Common myeloid progenitor, CD34-positive (primary cell): ENCODE results near the gene TBX1.
"Not testable (repeated sequence)": the region's sequence is repeated elsewhere in the genome, so short reads cannot be mapped to it uniquely, and the experiment has no call there.

Source experiments
- CTCF ChIA-PET: fragments of 350-600 bp; sonication (Branson Sonifier 250); formaldehyde crosslinking; loops from one replicate; lab custom pipeline; 2021; ENCODE audit warnings: antibody characterized with exemption; lab: Charles Lee
- POLR2A ChIA-PET: fragments of 350-600 bp; sonication (Branson Sonifier 250); formaldehyde crosslinking; loops from one replicate; lab custom pipeline; 2021; ENCODE audit warnings: antibody characterized with exemption; lab: Charles Lee
- DNase-seq, 3 donors: peaks; one replicate each; pipeline versions ENCODE4 v3.0.0 to v3.0.0-alpha.2; 2013
- H3K27ac ChIP-seq, 2 experiments: 1 replicate in 1 of 2; 2 replicates in 1 of 2; pipeline ENCODE4 v1.7.0; 2013; ENCODE audit warnings: inconsistent platforms in 2 of 2, low read length in 2 of 2, mild to moderate bottlenecking in 2 of 2, low read depth in 1 of 2, moderate library complexity in 1 of 2; ENCODE audit not compliant: severe bottlenecking in 2 of 2, insufficient read depth in 1 of 2, poor library complexity in 1 of 2
- H3K27me3 ChIP-seq, 5 experiments: replicated peaks in 2 of 5; 1 replicate in 3 of 5; 2 replicates in 2 of 5; pipeline versions ENCODE4 v1.6.1 to v1.7.0; 2013; ENCODE audit warnings: low read length in 4 of 5, mild to moderate bottlenecking in 2 of 5, moderate library complexity in 2 of 5, inconsistent platforms in 1 of 5; ENCODE audit not compliant: insufficient read depth in 5 of 5, control insufficient read depth in 4 of 5
- H3K36me3 ChIP-seq, 4 experiments: 1 replicate in 2 of 4; 2 replicates in 2 of 4; pipeline versions ENCODE4 v1.6.1 to v1.7.0; 2013; ENCODE audit warnings: low read length in 3 of 4, control low read depth in 1 of 4, mild to moderate bottlenecking in 1 of 4; ENCODE audit not compliant: control insufficient read depth in 4 of 4, insufficient read depth in 4 of 4
- H3K4me1 ChIP-seq, 4 experiments: 1 replicate in 3 of 4; 2 replicates in 1 of 4; pipeline versions ENCODE4 v1.6.1 to v1.7.1; 2013; ENCODE audit warnings: low read length in 3 of 4, mild to moderate bottlenecking in 3 of 4, control low read depth in 1 of 4, inconsistent platforms in 1 of 4, moderate library complexity in 1 of 4; ENCODE audit not compliant: control insufficient read depth in 4 of 4, insufficient read depth in 4 of 4; ENCODE audit errors: control extremely low read depth in 1 of 4
- H3K4me3 ChIP-seq, 7 experiments: 1 replicate in 4 of 7; 2 replicates in 3 of 7; pipeline versions ENCODE4 v1.5.1 to v1.7.0; 2013; ENCODE audit warnings: mild to moderate bottlenecking in 7 of 7, low read length in 6 of 7, moderate library complexity in 6 of 7, inconsistent platforms in 2 of 7, low read depth in 2 of 7, control low read depth in 1 of 7; ENCODE audit not compliant: insufficient read depth in 4 of 7, control insufficient read depth in 1 of 7; ENCODE audit errors: extremely low read depth in 1 of 7
- H3K9me3 ChIP-seq, 5 experiments: 1 replicate in 4 of 5; 2 replicates in 1 of 5; pipeline versions ENCODE4 v1.6.1 to v1.7.1; 2013; ENCODE audit warnings: low read length in 4 of 5, mild to moderate bottlenecking in 2 of 5, inconsistent platforms in 1 of 5, low read depth in 1 of 5, moderate library complexity in 1 of 5; ENCODE audit not compliant: control insufficient read depth in 4 of 5, insufficient read depth in 2 of 5; ENCODE audit errors: control extremely low read depth in 1 of 5
- WGBS: methylation state at CpG from one replicate; pipeline ENCODE4 v1.1.5; 2013; ENCODE audit not compliant: insufficient coverage; 5-methylcytosine and 5-hydroxymethylcytosine counted together

The TBX1 gene

GRCh38 chr22:19789406-19789805, 28.8 kb downstream of the TBX1 start:
- DNase-seq: no peak
- no peaks in the 10 kb centered on the region for H3K27me3 ChIP-seq
- peaks cover 1 to 17% (median 8%) of the 10 kb centered on the region in 5 experiments for H3K9me3 ChIP-seq
- ChIA-PET POLR2A (no interaction called here), CTCF (interaction anchor here (1.2 to 1.8 kb wide), 3 partner anchors 17 to 59 kb away, joined by 3 to 6 read pairs (median 5); no protein-coding TSS in a partner anchor)
- no peaks in the 10 kb centered on the region for H3K4me1 ChIP-seq
- no peak overlapping the region for H3K4me3 ChIP-seq
- H3K36me3 ChIP-seq: peaks cover 0 to 14% (median 7%) of the 10 kb centered on the region in 4 experiments
- no peak overlapping the region for H3K27ac ChIP-seq
- 94% methylated on average over 15 of the region's 16 CpGs for WGBS

- no peaks in the 10 kb centered on the region for H3K4me1 ChIP-seq
- DNase-seq: no peak
- H3K27ac ChIP-seq: no peak overlapping the region
- 96% methylated on average over 4 of the region's 6 CpGs for WGBS
- H3K36me3 ChIP-seq: peaks cover 0 to 14% (median 7%) of the 10 kb centered on the region in 4 experiments
- H3K27me3 ChIP-seq: no peaks in the 10 kb centered on the region
- CTCF ChIA-PET: interaction anchor here (1.2 to 1.8 kb wide), 3 partner anchors 17 to 60 kb away, joined by 3 to 6 read pairs (median 5); no protein-coding TSS in a partner anchor
- POLR2A ChIA-PET: no interaction called here
- peaks cover 1 to 17% (median 8%) of the 10 kb centered on the region in 5 experiments for H3K9me3 ChIP-seq
- H3K4me3 ChIP-seq: no peak overlapping the region
These were observed 29.2 kb downstream of the TBX1 start for GRCh38 chr22:19789828-19790227.

- Histone ChIP-seq H3K4me1 (no peaks in the 10 kb centered on the region), H3K27me3 (no peaks in the 10 kb centered on the region), H3K9me3 (peaks cover 1 to 17% (median 8%) of the 10 kb centered on the region in 5 experiments), H3K36me3 (peaks cover 0 to 14% (median 7%) of the 10 kb centered on the region in 4 experiments), H3K27ac (no peak overlapping the region), H3K4me3 (no peak overlapping the region)
- DNase-seq: no peak
- ChIA-PET CTCF (interaction anchor here (0.7 to 2.2 kb wide), 5 partner anchors 12 to 106 kb away, joined by 3 to 6 read pairs (median 3); no protein-coding TSS in a partner anchor), POLR2A (no interaction called here)
These were observed 30.7 kb downstream of the TBX1 start for GRCh38 chr22:19791243-19791642.

GRCh38 chr22:19791894-19792293, 31.3 kb downstream of the TBX1 start:
- Histone ChIP-seq H3K27ac (no peak overlapping the region), H3K4me3 (no peak overlapping the region), H3K27me3 (no peaks in the 10 kb centered on the region), H3K9me3 (peaks cover 1 to 17% (median 8%) of the 10 kb centered on the region in 5 experiments), H3K4me1 (no peaks in the 10 kb centered on the region), H3K36me3 (peaks cover 0 to 14% (median 7%) of the 10 kb centered on the region in 4 experiments)
- ChIA-PET CTCF (interaction anchor here (0.8 to 2.2 kb wide), 5 partner anchors 8 to 106 kb away, joined by 3 to 6 read pairs (median 3); no protein-coding TSS in a partner anchor), POLR2A (no interaction called here)
- no peak for DNase-seq

GRCh38 chr22:19792383-19792896, 31.9 kb downstream of the TBX1 start:
- H3K27ac ChIP-seq, H3K27me3 ChIP-seq, POLR2A ChIA-PET, DNase-seq, H3K4me3 ChIP-seq, H3K4me1 ChIP-seq: not testable (repeated sequence)
- CTCF ChIA-PET: interaction anchor here (0.8 to 2.2 kb wide), 3 partner anchors 8 to 62 kb away, joined by 3 to 6 read pairs (median 4); no protein-coding TSS in a partner anchor
- peaks cover 0 to 14% (median 7%) of the 10 kb centered on the region in 4 experiments for H3K36me3 ChIP-seq
- H3K9me3 ChIP-seq: peaks cover 1 to 17% (median 8%) of the 10 kb centered on the region in 5 experiments
- over 99% methylated on average over 12 of the region's 13 CpGs for WGBS

GRCh38 chr22:19793161-19793560, 32.6 kb downstream of the TBX1 start:
- DNase-seq: no peak
- Histone ChIP-seq H3K27ac (no peak overlapping the region), H3K36me3 (peaks cover 0 to 14% (median 7%) of the 10 kb centered on the region in 4 experiments), H3K9me3 (peaks cover 1 to 17% (median 8%) of the 10 kb centered on the region in 5 experiments), H3K4me3 (no peak overlapping the region), H3K4me1 (no peaks in the 10 kb centered on the region), H3K27me3 (no peaks in the 10 kb centered on the region)
- 100% methylated on average over 1 of the region's 2 CpGs for WGBS
- ChIA-PET POLR2A (no interaction called here), CTCF (interaction anchor here (1.4 to 2.2 kb wide), 2 partner anchors 7 to 63 kb away, joined by 4 to 6 read pairs; no protein-coding TSS in a partner anchor)

GRCh38 chr22:19793661-19794310, 33.2 kb downstream of the TBX1 start:
- Histone ChIP-seq H3K27me3 (no peaks in the 10 kb centered on the region), H3K9me3 (peaks cover 1 to 17% (median 8%) of the 10 kb centered on the region in 5 experiments), H3K4me3 (no peak overlapping the region), H3K36me3 (peaks cover 0 to 11% (median 7%) of the 10 kb centered on the region in 4 experiments), H3K4me1 (no peaks in the 10 kb centered on the region), H3K27ac (no peak overlapping the region)
- ChIA-PET CTCF (interaction anchor here (2.2 kb wide), 1 partner anchor 64 kb away, joined by 6 read pairs; no protein-coding TSS in a partner anchor), POLR2A (no interaction called here)
- DNase-seq: no peak
- WGBS: 50% methylated on average over 1 of the region's 2 CpGs
